ENCODE measurements around the gene ENOX1.

Gene ENOX1

DNA sequence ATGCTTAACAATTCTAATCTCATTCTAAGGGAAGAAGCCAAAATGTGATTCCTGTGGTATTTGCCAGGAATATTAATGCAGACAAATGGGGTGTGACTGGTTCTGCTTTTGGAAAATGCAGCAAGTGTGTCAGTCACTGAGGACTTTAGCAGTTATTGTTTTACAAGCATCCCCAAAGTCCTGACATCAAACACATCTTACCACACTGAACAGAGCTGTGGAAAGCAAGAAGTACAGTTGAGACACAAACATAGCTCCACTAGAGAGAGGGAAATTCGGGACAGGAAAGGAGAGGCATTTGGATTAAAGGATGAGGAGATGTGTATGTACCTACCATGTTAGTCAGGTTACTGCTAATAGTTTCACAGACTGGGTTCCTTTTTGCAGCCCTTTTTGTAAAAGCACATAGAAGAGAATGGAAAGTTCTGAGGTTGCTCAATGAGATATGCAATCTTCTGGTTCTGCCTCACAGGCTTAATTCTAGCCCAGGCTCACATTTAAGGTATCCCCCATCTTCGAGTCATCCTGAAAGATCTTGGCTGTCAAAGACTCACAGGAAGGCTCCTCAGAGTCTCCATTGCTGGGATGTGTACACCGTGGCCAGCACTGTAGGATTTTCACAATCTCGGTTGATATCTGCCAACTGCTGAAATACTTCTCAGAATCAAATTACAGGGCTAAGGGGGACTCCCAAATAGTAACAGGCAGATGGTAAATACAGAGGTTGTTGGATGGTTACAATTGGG is 446.8 kb downstream of the ENOX1 start:
- DNase-seq (ENCODE audit: low read depth): no peak
- H3K4me3 ChIP-seq (ENCODE audit: low read length): no peak overlapping the region
- TF ChIP-seq, protein P1, sequence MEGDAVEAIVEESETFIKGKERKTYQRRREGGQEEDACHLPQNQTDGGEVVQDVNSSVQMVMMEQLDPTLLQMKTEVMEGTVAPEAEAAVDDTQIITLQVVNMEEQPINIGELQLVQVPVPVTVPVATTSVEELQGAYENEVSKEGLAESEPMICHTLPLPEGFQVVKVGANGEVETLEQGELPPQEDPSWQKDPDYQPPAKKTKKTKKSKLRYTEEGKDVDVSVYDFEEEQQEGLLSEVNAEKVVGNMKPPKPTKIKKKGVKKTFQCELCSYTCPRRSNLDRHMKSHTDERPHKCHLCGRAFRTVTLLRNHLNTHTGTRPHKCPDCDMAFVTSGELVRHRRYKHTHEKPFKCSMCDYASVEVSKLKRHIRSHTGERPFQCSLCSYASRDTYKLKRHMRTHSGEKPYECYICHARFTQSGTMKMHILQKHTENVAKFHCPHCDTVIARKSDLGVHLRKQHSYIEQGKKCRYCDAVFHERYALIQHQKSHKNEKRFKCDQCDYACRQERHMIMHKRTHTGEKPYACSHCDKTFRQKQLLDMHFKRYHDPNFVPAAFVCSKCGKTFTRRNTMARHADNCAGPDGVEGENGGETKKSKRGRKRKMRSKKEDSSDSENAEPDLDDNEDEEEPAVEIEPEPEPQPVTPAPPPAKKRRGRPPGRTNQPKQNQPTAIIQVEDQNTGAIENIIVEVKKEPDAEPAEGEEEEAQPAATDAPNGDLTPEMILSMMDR (conservative IDR thresholded peaks at IDR 0.05; ENCODE audit: low read length): no peak

- DNase-seq (ENCODE audit: low read depth): no peak
Measured at GRCh38 chr13:43339145-43339804, 447.5 kb downstream of the ENOX1 start.

DNA sequence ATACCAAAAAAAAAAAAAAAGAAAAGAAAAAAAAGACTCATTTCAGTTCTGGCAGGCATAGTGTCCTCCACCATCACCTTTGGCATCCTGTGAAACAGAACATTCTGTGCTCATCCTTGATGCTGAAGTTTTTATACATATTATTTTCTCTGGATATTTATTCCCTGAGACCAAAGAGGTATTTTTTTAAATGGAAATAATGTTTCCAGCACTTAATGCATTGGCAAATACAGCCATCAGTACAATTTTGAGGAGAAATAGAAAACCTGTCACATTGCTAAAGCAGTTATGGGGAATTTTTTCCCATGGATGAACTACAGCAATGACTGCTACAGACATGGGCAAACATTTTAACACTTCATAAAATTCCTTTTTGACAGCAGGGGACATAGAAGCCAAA is 451.0 kb downstream of the ENOX1 start:
- TF ChIP-seq, protein P1 (conservative IDR thresholded peaks at IDR 0.05; ENCODE audit: low read length): no peak
- no peak for DNase-seq (ENCODE audit: low read depth)
- no peak overlapping the region for H3K4me3 ChIP-seq (ENCODE audit: low read length)

More at GRCh38 chr13:43339145-43339804, 447.5 kb downstream of the ENOX1 start:
- TF ChIP-seq, protein P1 (conservative IDR thresholded peaks at IDR 0.05; ENCODE audit: low read length): no peak
- no peak overlapping the region for H3K4me3 ChIP-seq (ENCODE audit: low read length)

GRCh38 chr13:43333176-43333575 is 453.6 kb downstream of the ENOX1 start:
- H3K4me3 ChIP-seq (ENCODE audit: low read length): no peak overlapping the region
- TF ChIP-seq, protein P1 (conservative IDR thresholded peaks at IDR 0.05; ENCODE audit: low read length): no peak
- no peak for DNase-seq (ENCODE audit: low read depth)

GRCh38 chr13:43331672-43332071 is 455.1 kb downstream of the ENOX1 start:
- H3K4me3 ChIP-seq (ENCODE audit: low read length): no peak overlapping the region
- no peak for DNase-seq (ENCODE audit: low read depth)
- TF ChIP-seq, protein P1 (conservative IDR thresholded peaks at IDR 0.05; ENCODE audit: low read length): no peak

DNA sequence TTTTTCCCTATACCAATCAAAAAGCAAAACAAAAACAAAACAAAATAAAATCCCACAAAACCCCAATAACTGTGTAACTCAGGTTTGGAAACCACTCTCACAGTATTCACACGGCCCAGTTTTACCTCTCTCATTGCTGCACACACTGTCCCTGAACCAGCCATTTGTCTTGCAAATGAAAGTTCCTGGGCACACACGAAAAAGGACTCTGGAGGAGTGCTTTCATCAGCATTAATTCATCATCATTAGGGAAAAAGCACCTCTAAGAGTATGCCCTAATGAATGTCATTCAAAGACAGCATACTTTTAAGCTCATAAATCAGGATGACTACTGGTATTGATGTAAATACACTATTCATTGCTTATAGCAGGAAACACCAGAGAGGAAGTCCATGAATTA is 457.1 kb downstream of the ENOX1 start:
- TF ChIP-seq, protein P1 (conservative IDR thresholded peaks at IDR 0.05; ENCODE audit: low read length): no peak
- no peak overlapping the region for H3K4me3 ChIP-seq (ENCODE audit: low read length)
- no peak for DNase-seq (ENCODE audit: low read depth)

DNA sequence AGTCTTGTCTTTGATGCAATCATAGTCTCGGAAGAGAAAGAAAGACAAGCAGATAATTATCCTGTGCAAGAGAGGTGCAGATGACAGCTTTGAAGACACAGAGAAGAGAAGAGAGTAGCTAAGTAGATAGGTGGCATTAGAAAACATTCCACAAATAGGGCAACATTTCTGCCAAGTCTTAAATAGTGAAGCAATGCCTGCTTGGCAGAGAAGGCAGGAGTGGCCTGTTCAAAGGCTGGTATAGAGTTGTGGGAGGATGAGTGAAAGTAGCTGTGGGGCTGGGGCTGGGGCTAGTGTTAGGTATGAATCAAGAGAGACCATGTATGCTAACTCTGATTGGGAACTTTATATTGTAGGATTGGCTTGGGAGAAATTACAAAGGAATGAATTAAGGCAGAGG is 457.9 kb downstream of the ENOX1 start:
- no peak overlapping the region for H3K4me3 ChIP-seq (ENCODE audit: low read length)
- TF ChIP-seq, protein P1 (conservative IDR thresholded peaks at IDR 0.05; ENCODE audit: low read length): no peak
- no peak for DNase-seq (ENCODE audit: low read depth)
